ENCODE data around the gene PCDHB13. TPM values are rescaled to one million over a fixed set of nuclear protein-coding genes. Genes with fewer than 3 reads are reported as not detected.
"Not testable (repeated sequence)": the region's sequence is repeated elsewhere in the genome, so short reads cannot be mapped to it uniquely, and the experiment has no call there.

Gene PCDHB13
- total RNA-seq, 1 experiment from 2014 or later: not detected

GRCh38 chr5:141208478-141208877 is 5.2 kb upstream of the PCDHB13 start, which contains the start of gene PCDHB12:
Gene PCDHB12 (plus strand): TSS chr5:141208719. CDS start chr5:141208908, 189 bp downstream.
- Histone ChIP-seq H3K27me3 (replicated peaks; ENCODE audit: control insufficient read depth, insufficient read depth, low read length) (no peaks in the 10 kb centered on the region), H3K4me1 (no peaks in the 10 kb centered on the region), H3K36me3 (ENCODE audit: control insufficient read depth, insufficient read depth, low read length) (no peaks in the 10 kb centered on the region), H3K4me3 (ENCODE audit: low read depth, low read length) (no peak within 1 kb of the TSS), H3K9me3 (no peaks in the 10 kb centered on the region)
- no peak within 1 kb of the TSS for H3K4me3 Mint-ChIP-seq (ENCODE audit: unreplicated experiment)
- no peaks in the 10 kb centered on the region for H3K9me3 Mint-ChIP-seq (ENCODE audit: unreplicated experiment)
- no peak for TF ChIP-seq CTCF (IDR thresholded peaks at IDR 0.05; ENCODE audit: insufficient read depth in 1 of 2, low read depth in 1 of 2, low read length in 1 of 2, severe bottlenecking in 1 of 2, unreplicated experiment in 1 of 2)
- no TSS peak for BruUV-seq (replicated peaks)
- CTCF ChIA-PET: no interaction called here
- no peak within 1 kb of the TSS for H3K27ac Mint-ChIP-seq (ENCODE audit: unreplicated experiment)
- no peaks in the 10 kb centered on the region for H3K27me3 Mint-ChIP-seq (ENCODE audit: insufficient read depth, unreplicated experiment)
- H3K4me1 Mint-ChIP-seq (ENCODE audit: low read depth, unreplicated experiment): no peaks in the 10 kb centered on the region
- DNase-seq: no peak
- H3K36me3 Mint-ChIP-seq (ENCODE audit: insufficient read depth, unreplicated experiment): no peaks in the 10 kb centered on the region
- POLR2A ChIA-PET: interaction anchor here (0.6 kb wide), 1 partner anchor 423 kb away, joined by 3 read pairs; no protein-coding TSS in a partner anchor
- intact Hi-C loops (cut with micrococcal nuclease; ENCODE audit: unreplicated experiment): no loop called here

- intact Hi-C loops (cut with micrococcal nuclease; ENCODE audit: unreplicated experiment): not testable (repeated sequence)
Measured at GRCh38 chr5:141210281-141210680, 3.4 kb upstream of the PCDHB13 start.

GRCh38 chr5:141210849-141211248 is 2.9 kb upstream of the PCDHB13 start:
- DNase-seq; H3K27ac Mint-ChIP-seq (ENCODE audit: unreplicated experiment); POLR2A ChIA-PET; H3K4me1 ChIP-seq; BruUV-seq (replicated peaks); H3K36me3 Mint-ChIP-seq (ENCODE audit: insufficient read depth, unreplicated experiment); CTCF ChIA-PET; H3K4me3 ChIP-seq (ENCODE audit: low read depth, low read length); H3K4me1 Mint-ChIP-seq (ENCODE audit: low read depth, unreplicated experiment); H3K27me3 ChIP-seq (replicated peaks; ENCODE audit: control insufficient read depth, insufficient read depth, low read length); H3K9me3 Mint-ChIP-seq (ENCODE audit: unreplicated experiment); intact Hi-C loops (cut with micrococcal nuclease; ENCODE audit: unreplicated experiment); H3K36me3 ChIP-seq (ENCODE audit: control insufficient read depth, insufficient read depth, low read length); H3K9me3 ChIP-seq; H3K4me3 Mint-ChIP-seq (ENCODE audit: unreplicated experiment); H3K27me3 Mint-ChIP-seq (ENCODE audit: insufficient read depth, unreplicated experiment): not testable (repeated sequence)

More at GRCh38 chr5:141210281-141210680, 3.4 kb upstream of the PCDHB13 start:
- CTCF ChIA-PET; BruUV-seq (replicated peaks); H3K27me3 Mint-ChIP-seq (ENCODE audit: insufficient read depth, unreplicated experiment); H3K36me3 Mint-ChIP-seq (ENCODE audit: insufficient read depth, unreplicated experiment); POLR2A ChIA-PET; H3K27ac Mint-ChIP-seq (ENCODE audit: unreplicated experiment); H3K4me1 Mint-ChIP-seq (ENCODE audit: low read depth, unreplicated experiment); H3K27me3 ChIP-seq (replicated peaks; ENCODE audit: control insufficient read depth, insufficient read depth, low read length); H3K9me3 Mint-ChIP-seq (ENCODE audit: unreplicated experiment); H3K36me3 ChIP-seq (ENCODE audit: control insufficient read depth, insufficient read depth, low read length); H3K9me3 ChIP-seq; H3K4me1 ChIP-seq; H3K4me3 ChIP-seq (ENCODE audit: low read depth, low read length); DNase-seq; H3K4me3 Mint-ChIP-seq (ENCODE audit: unreplicated experiment): not testable (repeated sequence)

- H3K27me3 Mint-ChIP-seq (ENCODE audit: insufficient read depth, unreplicated experiment); H3K27me3 ChIP-seq (replicated peaks; ENCODE audit: control insufficient read depth, insufficient read depth, low read length); CTCF ChIA-PET: not testable (repeated sequence)
Measured at GRCh38 chr5:141214583-141214982, 864 bp downstream of the PCDHB13 start.

GRCh38 chr5:141215504-141215903 is 1.8 kb downstream of the PCDHB13 start:
- H3K36me3 ChIP-seq (ENCODE audit: control insufficient read depth, insufficient read depth, low read length); H3K4me1 Mint-ChIP-seq (ENCODE audit: low read depth, unreplicated experiment); BruUV-seq (replicated peaks); CTCF ChIA-PET; H3K36me3 Mint-ChIP-seq (ENCODE audit: insufficient read depth, unreplicated experiment); H3K27ac Mint-ChIP-seq (ENCODE audit: unreplicated experiment); H3K9me3 ChIP-seq; H3K4me1 ChIP-seq; DNase-seq; POLR2A ChIA-PET; H3K27me3 Mint-ChIP-seq (ENCODE audit: insufficient read depth, unreplicated experiment); H3K4me3 ChIP-seq (ENCODE audit: low read depth, low read length); H3K4me3 Mint-ChIP-seq (ENCODE audit: unreplicated experiment); H3K27me3 ChIP-seq (replicated peaks; ENCODE audit: control insufficient read depth, insufficient read depth, low read length): not testable (repeated sequence)
- H3K9me3 Mint-ChIP-seq (ENCODE audit: unreplicated experiment): peaks cover 29% of the 10 kb centered on the region
- intact Hi-C loops (cut with micrococcal nuclease; ENCODE audit: unreplicated experiment): loop anchor here (2.0 kb wide), 1 partner anchor 37 kb away; no protein-coding TSS in a partner anchor

More at GRCh38 chr5:141214583-141214982, 864 bp downstream of the PCDHB13 start:
- H3K4me3 ChIP-seq (ENCODE audit: low read depth, low read length); H3K27ac Mint-ChIP-seq (ENCODE audit: unreplicated experiment); H3K36me3 Mint-ChIP-seq (ENCODE audit: insufficient read depth, unreplicated experiment); H3K4me1 Mint-ChIP-seq (ENCODE audit: low read depth, unreplicated experiment); DNase-seq; BruUV-seq (replicated peaks); H3K4me3 Mint-ChIP-seq (ENCODE audit: unreplicated experiment); H3K36me3 ChIP-seq (ENCODE audit: control insufficient read depth, insufficient read depth, low read length); POLR2A ChIA-PET; H3K4me1 ChIP-seq; H3K9me3 ChIP-seq: not testable (repeated sequence)
- intact Hi-C loops (cut with micrococcal nuclease; ENCODE audit: unreplicated experiment): loop anchor here (2.0 kb wide), 1 partner anchor 36 kb away; no protein-coding TSS in a partner anchor
- H3K9me3 Mint-ChIP-seq (ENCODE audit: unreplicated experiment): peaks cover 20% of the 10 kb centered on the region

- H3K9me3 Mint-ChIP-seq (ENCODE audit: unreplicated experiment): peaks cover 33% of the 10 kb centered on the region
- H3K27me3 ChIP-seq (replicated peaks; ENCODE audit: control insufficient read depth, insufficient read depth, low read length); H3K27me3 Mint-ChIP-seq (ENCODE audit: insufficient read depth, unreplicated experiment); H3K4me3 Mint-ChIP-seq (ENCODE audit: unreplicated experiment); H3K4me3 ChIP-seq (ENCODE audit: low read depth, low read length); CTCF ChIA-PET; H3K4me1 ChIP-seq; POLR2A ChIA-PET; intact Hi-C loops (cut with micrococcal nuclease; ENCODE audit: unreplicated experiment); H3K27ac Mint-ChIP-seq (ENCODE audit: unreplicated experiment); DNase-seq; H3K36me3 Mint-ChIP-seq (ENCODE audit: insufficient read depth, unreplicated experiment); H3K9me3 ChIP-seq; BruUV-seq (replicated peaks); H3K4me1 Mint-ChIP-seq (ENCODE audit: low read depth, unreplicated experiment); H3K36me3 ChIP-seq (ENCODE audit: control insufficient read depth, insufficient read depth, low read length): not testable (repeated sequence)
Measured at GRCh38 chr5:141216035-141216434, 2.3 kb downstream of the PCDHB13 start.
